IPS-NIHi11 (cell line): ENCODE data around the gene DSC1.
"Not testable (repeated sequence)": the region's sequence is repeated elsewhere in the genome, so short reads cannot be mapped to it uniquely, and the experiment has no call there.

Experiments
- DNase-seq: peaks from one replicate; pipeline ENCODE4 v3.0.0; 2012; ENCODE audit warnings: mixed read lengths, low spot score

DSC1 gene

DNA sequence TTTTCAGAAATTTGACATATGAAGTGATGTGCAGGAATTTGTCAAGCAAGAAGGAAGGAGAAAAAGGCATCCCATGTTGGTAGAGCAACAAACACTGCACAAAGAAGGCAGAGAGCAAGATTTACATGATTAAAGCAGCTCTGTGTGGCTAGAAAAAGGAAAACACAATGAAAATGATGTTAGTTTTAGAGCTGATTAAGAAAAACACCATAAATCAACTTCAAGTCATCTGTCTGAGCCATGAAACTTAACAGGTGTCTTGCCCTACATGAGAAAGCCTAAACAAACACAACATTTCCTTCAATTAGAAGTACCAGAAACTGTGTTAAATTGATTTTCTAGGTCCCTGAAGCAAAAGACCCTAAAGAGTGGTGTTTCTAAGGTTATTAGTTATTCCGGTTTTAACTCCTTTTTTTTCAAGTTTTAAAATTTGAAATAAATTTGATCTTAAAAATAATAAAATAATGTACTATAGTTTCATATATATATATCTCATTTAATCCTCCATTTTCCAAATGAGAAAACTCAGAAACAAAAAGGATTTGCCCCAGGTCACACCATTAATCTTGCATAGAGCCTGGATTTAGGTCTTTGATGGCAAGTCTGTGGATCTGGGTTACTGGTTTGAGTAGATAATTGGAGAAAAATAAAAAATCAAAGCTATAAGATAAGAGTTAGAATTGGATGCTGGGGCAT lies 8.6 kb upstream of the DSC1 start:
- no peak for DNase-seq

GRCh38 chr18:31170335-31170734 lies 7.7 kb upstream of the DSC1 start:
- DNase-seq = no peak

GRCh38 chr18:31162419-31162793 lies 250 bp downstream of the DSC1 start:
- peak; percentile 5 for DNase-seq

DNA sequence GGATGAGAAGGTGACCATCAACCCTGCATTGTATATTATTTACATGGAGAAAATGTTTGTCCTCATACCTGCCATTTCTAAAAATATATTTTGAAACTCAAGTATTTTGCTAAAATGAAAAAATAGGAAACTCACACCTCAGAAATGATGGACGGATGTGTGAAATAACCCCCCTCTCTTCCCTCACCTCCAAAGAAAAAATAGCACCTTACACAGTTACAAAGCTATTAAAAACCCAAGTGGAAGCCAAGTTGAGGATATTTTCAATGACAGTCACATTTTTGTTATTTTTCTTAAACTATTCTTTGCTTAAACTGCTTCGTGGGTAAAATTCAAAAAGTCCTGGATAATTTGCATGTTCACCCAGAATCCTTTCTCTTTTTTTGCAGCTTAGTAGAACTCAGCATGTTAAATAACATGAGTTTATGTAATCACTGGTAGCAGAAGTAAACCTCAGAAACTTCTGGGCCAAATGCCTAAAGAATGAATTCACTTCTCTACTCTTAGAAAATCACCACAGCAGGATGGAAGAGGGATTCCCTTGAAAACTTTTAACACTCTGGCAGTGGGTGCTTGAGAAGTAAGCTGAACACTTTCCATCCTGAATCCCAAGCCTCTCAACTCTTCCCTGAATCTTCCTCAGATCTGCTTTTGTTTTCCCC lies 768 bp downstream of the DSC1 start:
- no peak for DNase-seq

- peak; percentile 49 for DNase-seq
Measured at GRCh38 chr18:31156821-31157763, 5.6 kb downstream of the DSC1 start.

- no peak for DNase-seq
Measured at GRCh38 chr18:31155498-31155897, 7.2 kb downstream of the DSC1 start.

DNA sequence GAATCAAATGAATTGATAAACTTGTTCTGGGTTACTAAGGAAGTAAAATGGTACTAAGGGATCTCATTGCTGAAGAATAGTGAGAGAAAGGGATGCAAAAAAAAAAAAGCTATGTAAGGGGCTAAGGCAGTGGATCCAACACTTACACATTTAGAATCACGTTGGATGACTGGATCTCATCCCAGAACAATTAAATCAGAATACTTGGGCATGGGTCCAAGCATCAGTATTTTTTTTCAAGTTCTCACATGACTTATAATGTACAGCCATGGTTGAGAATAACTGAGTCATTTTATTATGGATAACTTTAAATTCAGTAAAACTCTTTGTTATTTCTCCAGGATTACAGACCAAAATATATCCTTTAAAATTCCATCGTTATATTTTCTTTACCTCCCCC lies 8.5 kb downstream of the DSC1 start:
- no peak for DNase-seq

DNA sequence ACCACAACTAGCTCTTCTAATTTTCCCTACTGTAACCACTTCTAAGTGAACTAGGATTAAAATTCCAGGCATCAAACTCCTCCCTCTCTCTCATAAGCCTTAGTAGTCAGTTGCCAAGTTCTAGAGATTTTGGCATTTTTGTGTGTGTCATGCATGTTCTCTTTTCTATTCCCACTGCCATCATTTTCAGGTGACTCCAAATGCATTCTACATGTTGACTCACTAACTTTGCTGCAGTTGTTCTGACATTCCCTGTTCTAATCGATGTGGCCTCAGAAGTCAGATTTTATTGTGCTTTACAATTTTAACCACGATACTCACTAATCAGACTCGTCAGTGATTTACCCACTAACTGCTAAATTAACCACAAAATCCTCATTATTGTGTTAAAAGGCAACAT lies 13.3 kb downstream of the DSC1 start:
- no peak for DNase-seq

GRCh38 chr18:31148600-31148999 lies 14.1 kb downstream of the DSC1 start:
- no peak for DNase-seq

DNA sequence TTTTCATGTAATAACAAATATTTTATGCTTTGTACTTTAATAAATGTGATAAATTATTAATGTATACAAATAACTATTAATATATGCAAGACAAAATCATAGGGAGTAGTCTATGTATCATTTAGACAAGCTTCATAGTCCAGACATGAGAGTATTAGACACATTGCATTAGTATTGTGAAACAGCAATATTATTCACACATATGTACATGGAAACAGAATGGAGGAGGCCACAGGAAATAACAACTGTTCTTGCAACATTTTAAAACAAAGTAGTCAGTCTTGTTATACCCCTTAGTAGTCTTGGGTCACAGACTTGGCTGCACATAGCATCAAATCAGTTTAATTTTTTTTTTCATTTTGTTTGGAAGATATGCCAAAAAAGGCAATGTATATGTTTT lies 15.8 kb downstream of the DSC1 start:
- DNase-seq = no peak

DNA sequence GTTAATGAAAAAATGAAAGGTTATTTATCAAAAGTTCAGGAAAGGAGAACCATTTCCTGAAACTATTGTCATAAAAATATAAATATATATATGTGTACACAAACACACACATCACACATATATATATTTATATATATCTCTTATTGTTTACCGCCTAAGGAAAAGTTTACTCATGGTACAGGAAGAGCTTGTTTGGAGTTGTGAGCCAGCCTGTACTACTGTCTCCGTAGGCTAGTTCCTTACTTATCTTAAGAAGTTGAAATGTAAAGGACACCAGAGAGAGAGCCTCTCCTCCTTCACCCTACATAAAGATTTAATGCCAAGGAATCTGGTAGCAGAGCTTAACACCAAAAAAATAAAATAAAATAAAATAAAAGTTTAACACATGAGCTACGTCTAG lies 19.6 kb downstream of the DSC1 start:
- DNase-seq = no peak

- no peak for DNase-seq
Measured at GRCh38 chr18:31138709-31139108, 23.9 kb downstream of the DSC1 start.

DNA sequence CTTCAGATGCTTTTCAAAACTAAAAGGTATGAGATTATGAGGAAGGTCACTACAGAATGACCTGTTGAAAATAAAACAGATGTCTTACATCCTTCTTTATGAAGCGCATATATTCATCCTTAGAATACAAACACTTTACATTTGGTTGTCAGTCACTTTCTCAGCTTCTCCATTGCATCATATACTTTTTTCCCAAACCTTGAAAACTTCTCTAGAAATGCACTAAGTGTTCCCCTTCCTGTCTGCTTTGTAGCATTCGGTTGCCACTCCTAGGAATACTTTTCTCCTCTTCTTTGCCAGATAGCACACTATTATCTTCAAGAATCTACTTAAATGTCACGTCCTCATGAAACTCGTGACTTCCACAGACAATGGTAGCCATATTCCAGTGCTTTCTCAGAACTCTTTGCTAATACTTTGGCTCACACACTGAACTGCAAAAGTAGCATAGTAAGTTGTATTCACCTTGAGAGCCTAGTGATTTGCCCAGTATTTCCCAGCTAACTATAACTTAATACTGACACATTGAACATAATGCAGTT lies 27.6 kb downstream of the DSC1 start:
- no peak for DNase-seq

DNA sequence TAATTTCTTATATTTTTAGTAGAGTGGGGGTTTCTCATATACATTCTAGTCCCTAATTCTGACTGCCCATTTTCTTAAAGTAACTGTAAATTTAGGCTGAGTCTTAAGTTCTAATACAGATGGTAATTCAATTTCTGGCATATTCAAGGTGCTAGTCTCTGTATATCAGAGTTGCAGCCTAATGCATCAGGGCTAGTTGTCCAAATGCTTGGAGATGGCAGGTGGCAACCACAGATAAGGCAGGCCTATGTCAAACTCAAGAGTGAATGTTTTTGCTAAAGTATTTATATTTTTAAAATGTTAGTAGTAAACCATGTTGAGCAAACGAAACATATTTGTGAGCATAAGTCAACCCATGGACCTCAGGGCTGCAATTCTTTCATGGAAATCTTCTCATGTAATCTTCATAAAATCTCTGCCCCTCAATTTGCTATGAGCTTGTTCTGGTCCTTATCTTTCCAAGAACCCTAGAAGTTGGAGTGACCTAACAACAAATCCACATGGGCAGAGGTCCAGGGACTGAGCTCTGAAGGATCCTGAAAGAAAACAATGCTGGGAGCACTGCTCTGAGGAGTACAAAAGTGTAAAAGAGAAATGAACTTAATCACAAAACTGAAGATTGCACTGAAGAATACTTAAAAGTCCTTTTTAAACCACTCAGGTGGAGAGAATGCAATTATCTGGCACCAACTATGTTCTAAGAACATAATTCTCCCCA lies 33.1 kb downstream of the DSC1 start:
- no peak for DNase-seq

- no peak for DNase-seq
Measured at GRCh38 chr18:31125878-31126277, 36.8 kb downstream of the DSC1 start.

DNA sequence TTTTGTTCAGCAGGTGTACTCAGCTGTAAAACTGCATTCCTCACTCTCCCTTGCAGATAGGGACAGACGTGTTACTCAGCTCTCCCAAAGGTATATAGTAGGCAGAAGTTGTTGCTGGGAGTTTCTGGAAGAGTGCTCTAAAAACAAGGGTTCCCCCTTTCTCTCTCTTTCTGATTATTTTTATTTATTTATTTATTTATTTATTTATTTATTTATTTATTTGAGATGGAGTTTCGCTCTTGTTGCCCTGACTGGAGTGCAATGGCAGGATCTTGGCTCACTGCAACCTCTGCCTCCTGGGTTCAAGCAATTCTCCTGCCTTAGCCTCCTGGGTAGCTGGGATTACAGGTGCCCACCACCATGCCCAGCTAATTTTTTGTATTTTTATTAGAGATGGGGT lies 39.5 kb downstream of the DSC1 start:
- not testable (repeated sequence) for DNase-seq

DNA sequence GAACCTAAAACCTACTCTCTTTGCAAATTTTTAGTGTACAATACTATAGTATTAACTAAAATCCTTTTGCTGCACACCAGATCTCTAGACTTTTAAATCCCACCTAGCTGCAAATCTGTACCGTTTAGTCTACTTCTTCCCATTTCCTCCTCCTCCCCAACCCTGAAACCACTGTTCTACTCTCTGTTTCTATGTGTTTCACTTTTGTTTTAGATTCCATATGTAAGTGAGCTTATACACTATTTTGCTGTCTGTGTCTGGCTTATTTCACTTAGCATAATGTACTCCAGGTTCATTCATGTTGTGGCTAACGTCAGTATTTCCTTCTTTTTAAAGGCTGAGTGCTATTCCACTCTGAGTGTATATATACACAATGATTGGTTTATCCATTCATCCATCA lies 42.1 kb downstream of the DSC1 start:
- no peak for DNase-seq

GRCh38 chr18:31116853-31117595 lies 45.6 kb downstream of the DSC1 start:
- no peak for DNase-seq

- DNase-seq = no peak
Measured at GRCh38 chr18:31112804-31113203, 49.9 kb downstream of the DSC1 start.

DNA sequence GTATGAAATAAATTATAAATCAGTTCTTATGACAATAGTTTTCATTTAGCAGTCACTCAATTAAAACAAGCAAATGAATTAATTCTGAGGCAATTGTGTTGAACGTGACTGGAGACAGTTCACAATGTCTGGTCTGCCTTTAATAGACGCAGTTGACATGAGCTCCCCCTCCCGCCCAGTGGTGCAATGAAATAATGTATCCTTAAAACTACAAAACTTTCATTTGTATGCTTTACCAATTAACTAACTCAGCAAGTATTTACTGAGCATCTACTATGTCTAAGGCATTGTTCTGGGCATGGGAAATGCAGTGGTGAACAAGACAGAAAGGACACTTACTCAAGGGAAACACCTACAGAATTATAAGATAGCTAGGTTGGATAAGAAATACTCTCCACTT lies 56.9 kb downstream of the DSC1 start:
- DNase-seq = no peak

- DNase-seq = no peak
Measured at GRCh38 chr18:31104444-31104843, 58.2 kb downstream of the DSC1 start.
